ENCODE data around the gene IMPG2. TPM values are rescaled to one million over a fixed set of nuclear protein-coding genes. Genes with fewer than 3 reads are reported as not detected.

The IMPG2 gene
- total RNA-seq, 1 donor from 2014 or later: 2.6 TPM

DNA sequence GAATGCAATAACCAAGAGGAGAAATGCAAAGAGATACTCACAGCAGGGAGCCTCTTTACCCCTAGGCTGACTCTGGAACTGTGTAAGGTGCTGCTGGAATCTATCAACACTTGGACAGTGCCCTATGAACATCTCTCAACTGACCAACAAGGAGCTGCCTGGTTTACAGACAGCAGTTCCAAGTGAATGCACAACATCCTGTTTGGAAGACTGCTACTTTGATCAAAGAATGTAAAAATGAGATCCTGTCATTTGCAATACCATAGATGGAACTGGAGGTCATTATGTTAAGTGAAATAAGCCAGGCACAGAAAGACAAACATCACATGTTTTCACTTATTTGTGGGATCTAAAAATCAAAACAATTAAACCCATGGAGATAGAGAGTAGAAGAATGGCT lies 136.3 kb downstream of the IMPG2 start:
- DNase-seq (ENCODE audit: low spot score): no peak

- DNase-seq (ENCODE audit: low spot score): no peak
These were observed 137.2 kb downstream of the IMPG2 start for GRCh38 chr3:101183151-101183550.

- DNase-seq (ENCODE audit: low spot score): no peak
These were observed 137.6 kb downstream of the IMPG2 start for GRCh38 chr3:101182734-101183133.

DNA sequence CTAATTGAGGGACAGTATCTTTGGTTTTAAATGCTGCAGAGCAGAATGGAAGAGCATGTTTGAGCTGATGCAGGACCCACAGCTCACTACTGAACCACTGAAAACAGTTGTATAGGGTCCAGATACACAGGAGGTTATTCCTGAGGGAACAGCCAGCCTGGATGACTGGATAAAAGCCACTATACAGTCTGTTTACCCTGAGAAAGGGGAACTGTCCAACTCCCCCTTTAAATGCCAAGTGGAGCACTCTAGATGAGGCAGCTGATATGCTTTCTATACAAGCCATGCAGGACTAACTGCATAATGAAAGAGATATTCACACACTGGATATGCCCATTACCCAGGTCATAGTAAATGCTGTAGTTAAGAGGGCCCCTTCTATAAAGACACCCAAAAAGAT lies 138.6 kb downstream of the IMPG2 start:
- no peak for DNase-seq (ENCODE audit: low spot score)

DNA sequence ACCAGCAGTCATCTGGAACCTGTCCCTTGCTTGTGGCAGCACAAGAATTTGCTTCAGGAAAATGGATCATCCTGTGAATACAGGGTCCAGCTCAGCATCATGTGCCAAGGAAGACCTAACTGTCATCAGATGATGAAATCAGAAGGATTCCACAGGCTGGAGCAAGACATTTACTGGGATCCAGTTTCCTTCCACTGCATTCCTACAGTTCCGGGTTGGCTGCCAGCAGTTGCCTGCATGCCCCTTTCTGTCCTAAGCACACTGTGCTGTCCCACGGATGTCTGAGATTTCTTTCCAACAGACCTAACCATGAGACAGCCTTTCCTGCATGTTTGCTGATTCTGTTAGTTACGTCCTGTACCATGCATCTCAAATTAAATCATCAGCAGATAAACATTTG lies 140.7 kb downstream of the IMPG2 start:
- no peak for DNase-seq (ENCODE audit: low spot score)

DNA sequence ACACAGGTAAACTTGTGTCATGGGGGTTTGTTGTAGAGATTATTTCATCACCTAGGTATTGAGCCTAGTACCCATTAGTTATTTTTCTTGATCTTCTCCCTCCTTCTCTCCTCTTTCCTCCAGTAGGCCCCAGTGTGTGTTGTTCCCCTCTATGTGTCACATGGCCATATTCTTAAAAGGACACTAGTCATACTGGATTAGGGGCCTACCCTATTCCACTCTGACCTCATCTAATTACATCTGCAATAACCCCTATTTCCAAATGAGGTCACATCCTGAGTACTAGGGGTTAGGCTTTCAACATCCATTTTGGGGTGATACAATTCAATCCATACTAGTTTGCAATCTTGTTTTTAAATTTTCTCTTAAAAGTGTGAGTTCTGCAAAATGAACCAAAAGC lies 142.8 kb downstream of the IMPG2 start:
- DNase-seq (ENCODE audit: low spot score): no peak

Other genes starting within 250 kb of the IMPG2 start
- gene SENP7, start 192.6 kb upstream of the IMPG2 start, total RNA-seq (ENCODE audit: insufficient read depth, low replicate concordance): 34.7 TPM
- 16.1 TPM for gene TRMT10C, start 241.3 kb upstream of the IMPG2 start, total RNA-seq (ENCODE audit: insufficient read depth, low replicate concordance)